OCI-LY7 (cell line): ENCODE results near the gene SEMA6B. TPM values are rescaled to one million over a fixed set of nuclear protein-coding genes. Genes with fewer than 3 reads are reported as not detected.

Experiments
- BruUV-seq: library from RNA; stranded (reverse); fragments of 400-500 nt; replicated peaks from 2 replicates; lab custom pipeline; 2021; lab: Mats Ljungman, UMichigan
- CTCF ChIA-PET: fragments of 300-600 bp; sonication (Branson Sonifier 250); formaldehyde crosslinking; loops from one replicate; lab custom pipeline; 2022; ENCODE audit warnings: antibody characterized with exemption; ENCODE audit not compliant: unreplicated experiment; lab: Charles Lee
- POLR2A ChIA-PET: fragments of 300-600 bp; sonication (Branson Sonifier 250); formaldehyde crosslinking; loops from one replicate; lab custom pipeline; 2022; ENCODE audit warnings: antibody characterized with exemption; lab: Charles Lee
- DNase-seq: peaks from one replicate; pipeline ENCODE4 v3.0.0-alpha.2; 2015; ENCODE audit warnings: low spot score
- H2AFZ ChIP-seq: fragments of 200-600 bp; sonication (generic), shearing (Covaris generic); 2 replicates; pipeline ENCODE4 v1.6.1; 2014; ENCODE audit warnings: mild to moderate bottlenecking, antibody characterized with exemption, low read length, moderate library complexity
- H3K27ac ChIP-seq: fragments of 200-600 bp; sonication (generic); 2 replicates; pipeline ENCODE4 v1.5.1; 2014; ENCODE audit warnings: mixed run types, low read depth, mild to moderate bottlenecking, moderate library complexity, low read length, inconsistent platforms; ENCODE audit not compliant: poor library complexity, severe bottlenecking
- H3K36me3 ChIP-seq: fragments of 200-600 bp; sonication (generic); 2 replicates; pipeline ENCODE4 v1.6.1; 2014; ENCODE audit warnings: mild to moderate bottlenecking, antibody characterized with exemption, low read length, moderate library complexity, mixed read lengths; ENCODE audit not compliant: insufficient read depth
- H3K4me1 ChIP-seq: fragments of 200-600 bp; sonication (generic); 2 replicates; pipeline ENCODE4 v1.5.1; 2014; ENCODE audit warnings: mild to moderate bottlenecking, low read length; ENCODE audit not compliant: insufficient read depth, poor library complexity, severe bottlenecking
- H3K4me2 ChIP-seq: fragments of 200-600 bp; sonication (generic); 2 replicates; pipeline ENCODE4 v1.6.1; 2014; ENCODE audit warnings: mild to moderate bottlenecking, low read length
- H3K4me3 ChIP-seq: fragments of 200-600 bp; sonication (generic); 2 replicates; pipeline ENCODE4 v1.5.1; 2014; ENCODE audit warnings: mild to moderate bottlenecking, low read depth, low read length; ENCODE audit not compliant: poor library complexity, severe bottlenecking
- H3K79me2 ChIP-seq: fragments of 200-600 bp; sonication (generic); 2 replicates; pipeline ENCODE4 v1.6.1; 2016; ENCODE audit warnings: low read depth, mild to moderate bottlenecking, low read length, moderate library complexity, mixed read lengths; ENCODE audit not compliant: insufficient read depth
- H3K9me2 ChIP-seq: fragments of 200-600 bp; sonication (generic); 2 replicates; pipeline ENCODE4 v1.6.1; 2016; ENCODE audit warnings: mild to moderate bottlenecking, low read length, mixed read lengths; ENCODE audit not compliant: insufficient read depth
- H3K9me3 ChIP-seq: fragments of 200-600 bp; sonication (generic); 2 replicates; pipeline ENCODE4 v1.6.1; 2014; ENCODE audit warnings: mild to moderate bottlenecking, mixed run types, low read length, mixed read lengths
- H4K20me1 ChIP-seq: fragments of 200-600 bp; sonication (generic); 2 replicates; pipeline ENCODE4 v1.6.1; 2014; ENCODE audit warnings: mild to moderate bottlenecking, antibody characterized with exemption, low read length, moderate library complexity, mixed read lengths; ENCODE audit not compliant: insufficient read depth
- EZH2phosphoT487 ChIP-seq: fragments of 200-600 bp; sonication (generic); IDR thresholded peaks from 2 replicates; pipeline ENCODE4 v1.6.1; 2018; ENCODE audit warnings: low read depth, borderline replicate concordance, mild to moderate bottlenecking, mixed run types, antibody characterized with exemption, low read length, moderate library complexity, mixed read lengths
- intact Hi-C: fragments of 100-400 bp; cut with micrococcal nuclease; formaldehyde crosslinking; loops from one replicate; pipeline ENCODE4 v1.10.0; 2022; ENCODE audit not compliant: unreplicated experiment
- total RNA-seq, 2 experiments: library from RNA; depleted of rRNA in 1 of 2; stranded (reverse); fragments of >200 nt in 1 of 2; shearing (Covaris generic) in 1 of 2; gene quantifications; 2 replicates each; pipeline ENCODE4 v1.2.3, GENCODE V29; 2014 to 2022
- TF ChIP-seq, protein P1 (sequence below): fragments of 200-600 bp; sonication (generic); conservative IDR thresholded peaks from 2 replicates; pipeline ENCODE4 v1.5.1; 2014; ENCODE audit warnings: mild to moderate bottlenecking, antibody characterized with exemption, low read length, moderate library complexity, mixed read lengths

Gene SEMA6B
- total RNA-seq, 2 experiments from 2014 or later = not detected

DNA sequence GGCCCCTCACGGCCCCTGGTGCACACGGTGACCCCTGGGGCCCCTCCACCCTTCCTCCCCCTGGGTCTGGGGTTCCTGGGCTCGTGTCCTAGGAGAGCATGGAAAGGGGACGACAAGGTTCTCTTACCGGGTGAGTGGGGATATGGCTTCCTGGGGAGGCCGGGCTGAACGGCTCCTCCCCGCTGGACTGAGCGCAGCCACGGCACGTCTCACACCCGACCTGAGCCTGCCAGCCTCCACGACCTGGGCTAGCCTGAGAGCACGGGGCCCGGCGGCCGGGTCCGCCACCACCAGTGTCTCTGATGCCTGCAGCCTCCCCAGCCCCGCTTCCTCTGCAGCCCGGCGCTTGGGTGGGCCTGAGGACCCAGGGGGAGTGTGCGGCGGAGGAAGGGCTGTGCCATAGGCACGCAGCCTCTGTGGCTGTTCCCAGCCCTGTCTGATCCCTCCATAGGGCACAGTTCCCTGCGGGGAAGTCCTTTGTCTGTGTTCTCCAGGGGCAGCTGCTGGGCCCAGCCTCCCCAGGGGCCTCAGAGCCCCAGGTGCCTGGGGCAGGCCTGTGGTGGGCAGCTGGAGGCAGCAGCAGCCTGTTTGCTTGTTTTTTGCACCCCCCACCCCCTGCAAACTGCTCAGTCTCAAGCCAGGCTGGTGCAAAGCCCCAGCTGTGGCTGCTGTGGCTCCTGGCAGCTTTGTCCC lies 56.2 kb downstream of the SEMA6B start:
- TF ChIP-seq, protein P1, sequence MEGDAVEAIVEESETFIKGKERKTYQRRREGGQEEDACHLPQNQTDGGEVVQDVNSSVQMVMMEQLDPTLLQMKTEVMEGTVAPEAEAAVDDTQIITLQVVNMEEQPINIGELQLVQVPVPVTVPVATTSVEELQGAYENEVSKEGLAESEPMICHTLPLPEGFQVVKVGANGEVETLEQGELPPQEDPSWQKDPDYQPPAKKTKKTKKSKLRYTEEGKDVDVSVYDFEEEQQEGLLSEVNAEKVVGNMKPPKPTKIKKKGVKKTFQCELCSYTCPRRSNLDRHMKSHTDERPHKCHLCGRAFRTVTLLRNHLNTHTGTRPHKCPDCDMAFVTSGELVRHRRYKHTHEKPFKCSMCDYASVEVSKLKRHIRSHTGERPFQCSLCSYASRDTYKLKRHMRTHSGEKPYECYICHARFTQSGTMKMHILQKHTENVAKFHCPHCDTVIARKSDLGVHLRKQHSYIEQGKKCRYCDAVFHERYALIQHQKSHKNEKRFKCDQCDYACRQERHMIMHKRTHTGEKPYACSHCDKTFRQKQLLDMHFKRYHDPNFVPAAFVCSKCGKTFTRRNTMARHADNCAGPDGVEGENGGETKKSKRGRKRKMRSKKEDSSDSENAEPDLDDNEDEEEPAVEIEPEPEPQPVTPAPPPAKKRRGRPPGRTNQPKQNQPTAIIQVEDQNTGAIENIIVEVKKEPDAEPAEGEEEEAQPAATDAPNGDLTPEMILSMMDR = no peak
- no peak for TF ChIP-seq EZH2phosphoT487
- ChIA-PET POLR2A (no interaction called here), CTCF (no interaction called here)
- no peaks in the 10 kb centered on the region for H3K9me3 ChIP-seq
- no peaks in the 10 kb centered on the region for H3K9me2 ChIP-seq
- no peaks in the 10 kb centered on the region for H3K4me1 ChIP-seq
- H2AFZ ChIP-seq = no peak overlapping the region
- BruUV-seq = no TSS peak
- no peak overlapping the region for H3K27ac ChIP-seq
- no peak for DNase-seq
- intact Hi-C loops = no loop called here
- H3K36me3 ChIP-seq = peaks cover 18% of the 10 kb centered on the region
- no peaks in the 10 kb centered on the region for H3K79me2 ChIP-seq
- no peak overlapping the region for H3K4me2 ChIP-seq
- no peak overlapping the region for H3K4me3 ChIP-seq
- H4K20me1 ChIP-seq = no peaks in the 10 kb centered on the region

DNA sequence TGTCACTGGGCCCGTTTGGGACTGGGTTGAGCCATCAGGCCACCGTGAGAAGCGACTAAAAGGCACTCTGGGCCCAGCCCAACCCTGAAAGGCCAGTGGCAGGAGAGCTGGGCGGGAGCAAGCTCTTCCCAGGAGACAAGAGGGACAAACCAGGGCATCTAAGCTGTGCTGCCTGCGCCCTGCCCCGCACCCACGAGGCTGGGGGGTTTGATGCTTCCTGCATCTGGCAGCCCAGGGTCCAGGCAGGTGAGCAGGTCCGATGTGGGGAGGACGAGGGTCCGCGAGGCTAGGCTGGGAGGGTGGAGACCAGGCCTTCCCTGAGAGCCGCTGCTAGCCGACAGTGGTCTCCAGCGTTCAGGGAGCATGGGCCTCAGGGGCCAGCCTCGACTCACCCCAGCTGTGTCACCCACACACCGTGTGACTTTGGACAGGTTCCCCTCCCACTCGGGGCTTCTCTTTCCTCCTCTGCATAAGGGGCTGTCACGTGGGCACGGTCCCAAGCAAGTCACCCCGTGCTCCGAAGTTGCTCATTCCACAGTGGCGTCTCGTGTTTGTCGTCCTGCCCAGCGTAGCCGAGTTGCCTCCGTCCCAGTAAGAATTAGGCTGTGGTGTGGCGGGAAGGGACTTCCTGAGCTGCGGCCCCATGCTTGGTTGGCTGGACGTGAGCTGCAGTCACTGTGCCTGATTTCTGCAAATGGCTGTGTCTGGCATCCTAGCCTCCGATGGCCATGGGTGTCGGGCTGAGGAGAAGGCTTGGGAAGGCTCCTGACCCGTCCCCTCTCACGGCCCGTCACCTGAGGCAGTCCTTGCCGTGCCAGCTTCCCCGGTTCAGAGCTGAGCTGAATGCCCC lies 57.0 kb downstream of the SEMA6B start:
- H4K20me1 ChIP-seq = no peaks in the 10 kb centered on the region
- H3K9me2 ChIP-seq = no peaks in the 10 kb centered on the region
- intact Hi-C loops = no loop called here
- no TSS peak for BruUV-seq
- no peak overlapping the region for H3K4me2 ChIP-seq
- no peak for TF ChIP-seq EZH2phosphoT487
- TF ChIP-seq, protein P1 = no peak
- no peak overlapping the region for H3K27ac ChIP-seq
- no peaks in the 10 kb centered on the region for H3K79me2 ChIP-seq
- no peak overlapping the region for H2AFZ ChIP-seq
- H3K4me3 ChIP-seq = no peak overlapping the region
- ChIA-PET CTCF (no interaction called here), POLR2A (no interaction called here)
- H3K4me1 ChIP-seq = no peaks in the 10 kb centered on the region
- no peaks in the 10 kb centered on the region for H3K9me3 ChIP-seq
- no peak for DNase-seq
- peaks cover 25% of the 10 kb centered on the region for H3K36me3 ChIP-seq

DNA sequence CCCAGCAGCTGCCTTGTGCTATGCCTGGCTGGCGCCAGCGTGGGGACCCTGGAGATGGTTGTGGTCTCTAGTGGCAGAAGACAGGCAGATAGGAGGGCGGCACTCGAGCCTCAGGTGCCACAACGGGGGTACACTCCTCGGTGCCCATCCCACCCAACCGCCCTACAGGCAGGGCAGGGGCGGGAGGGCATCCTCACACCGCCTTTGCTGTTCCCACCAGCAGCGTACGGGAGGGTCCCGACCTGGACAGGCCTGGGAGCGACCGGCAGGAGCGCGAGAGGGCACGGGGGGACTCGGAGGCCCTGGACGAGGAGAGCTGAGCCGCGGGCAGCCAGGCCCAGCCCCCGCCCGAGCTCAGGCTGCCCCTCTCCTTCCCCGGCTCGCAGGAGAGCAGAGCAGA lies 57.8 kb downstream of the SEMA6B start:
- POLR2A ChIA-PET = no interaction called here

More for the DNA sequence above, 57.8 kb downstream of the SEMA6B start:
- no peak for TF ChIP-seq EZH2phosphoT487
- TF ChIP-seq, protein P1 = no peak
- no peak overlapping the region for H2AFZ ChIP-seq
- intact Hi-C loops = no loop called here
- H3K9me2 ChIP-seq = no peaks in the 10 kb centered on the region
- H3K4me3 ChIP-seq = no peak overlapping the region
- H3K27ac ChIP-seq = no peak overlapping the region
- no TSS peak for BruUV-seq
- CTCF ChIA-PET = no interaction called here
- no peak for DNase-seq
- no peaks in the 10 kb centered on the region for H4K20me1 ChIP-seq
- H3K79me2 ChIP-seq = no peaks in the 10 kb centered on the region
- peaks cover 29% of the 10 kb centered on the region for H3K36me3 ChIP-seq
- H3K9me3 ChIP-seq = no peaks in the 10 kb centered on the region
- no peaks in the 10 kb centered on the region for H3K4me1 ChIP-seq
- no peak overlapping the region for H3K4me2 ChIP-seq
